ENCODE results near the gene PNMT.

The PNMT gene

DNA sequence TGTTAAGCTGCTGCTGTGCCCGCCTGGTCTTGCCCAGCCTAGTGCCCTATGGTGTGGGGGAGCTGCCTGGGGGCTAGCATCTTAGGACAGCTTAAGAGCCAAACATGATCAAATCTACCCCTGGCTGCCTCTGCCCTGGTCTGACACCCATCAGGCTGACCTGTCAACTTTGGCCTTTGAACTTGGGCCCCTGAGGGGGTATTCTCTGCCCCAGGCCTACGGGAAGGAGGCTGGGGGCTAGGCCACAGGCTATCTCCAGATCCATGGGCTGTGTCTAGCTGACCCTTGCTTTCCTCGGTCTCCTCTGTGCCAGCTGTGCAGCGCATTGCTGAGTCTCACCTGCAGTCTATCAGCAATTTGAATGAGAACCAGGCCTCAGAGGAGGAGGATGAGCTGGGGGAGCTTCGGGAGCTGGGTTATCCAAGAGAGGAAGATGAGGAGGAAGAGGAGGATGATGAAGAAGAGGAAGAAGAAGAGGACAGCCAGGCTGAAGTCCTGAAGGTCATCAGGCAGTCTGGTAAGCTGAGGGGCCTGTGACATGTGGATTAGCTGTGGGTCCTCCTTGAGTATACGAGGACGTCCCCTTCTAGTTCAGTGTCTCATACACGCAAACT is 34.6 kb upstream of the PNMT start:
- DNase-seq, result no peak

- peak in 1 of 5 donors; percentile 37 for DNase-seq
Observed at GRCh38 chr17:39634384-39634871, 33.8 kb upstream of the PNMT start.

DNA sequence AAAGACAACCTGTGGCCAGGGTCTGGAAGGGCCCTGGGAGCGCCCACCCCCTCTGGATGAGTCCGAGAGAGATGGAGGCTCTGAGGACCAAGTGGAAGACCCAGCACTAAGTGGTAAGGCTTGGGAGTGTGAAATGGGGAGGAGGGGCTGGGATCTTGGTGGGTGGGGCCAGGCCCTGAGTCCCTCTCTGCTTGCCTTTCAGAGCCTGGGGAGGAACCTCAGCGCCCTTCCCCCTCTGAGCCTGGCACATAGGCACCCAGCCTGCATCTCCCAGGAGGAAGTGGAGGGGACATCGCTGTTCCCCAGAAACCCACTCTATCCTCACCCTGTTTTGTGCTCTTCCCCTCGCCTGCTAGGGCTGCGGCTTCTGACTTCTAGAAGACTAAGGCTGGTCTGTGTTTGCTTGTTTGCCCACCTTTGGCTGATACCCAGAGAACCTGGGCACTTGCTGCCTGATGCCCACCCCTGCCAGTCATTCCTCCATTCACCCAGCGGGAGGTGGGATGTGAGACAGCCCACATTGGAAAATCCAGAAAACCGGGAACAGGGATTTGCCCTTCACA is 32.6 kb upstream of the PNMT start:
- DNase-seq, result no peak

DNA sequence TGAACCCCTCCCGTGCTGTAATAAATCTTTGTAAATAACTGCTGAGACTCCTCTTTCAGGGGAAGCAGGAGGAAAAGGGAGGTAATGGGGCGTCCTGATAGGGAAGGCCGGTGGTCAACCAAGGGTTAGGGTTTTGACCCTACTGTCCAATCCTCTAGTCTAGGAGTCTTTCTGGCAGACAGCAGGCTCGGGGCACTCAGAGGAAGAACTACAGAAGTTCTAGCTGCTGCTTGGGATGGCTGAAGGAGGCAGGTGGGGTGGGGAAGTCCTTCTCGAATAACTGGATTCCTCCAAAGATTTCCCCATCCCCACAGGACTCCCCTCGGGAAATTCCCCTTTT is 31.7 kb upstream of the PNMT start:
- no peak for DNase-seq

DNA sequence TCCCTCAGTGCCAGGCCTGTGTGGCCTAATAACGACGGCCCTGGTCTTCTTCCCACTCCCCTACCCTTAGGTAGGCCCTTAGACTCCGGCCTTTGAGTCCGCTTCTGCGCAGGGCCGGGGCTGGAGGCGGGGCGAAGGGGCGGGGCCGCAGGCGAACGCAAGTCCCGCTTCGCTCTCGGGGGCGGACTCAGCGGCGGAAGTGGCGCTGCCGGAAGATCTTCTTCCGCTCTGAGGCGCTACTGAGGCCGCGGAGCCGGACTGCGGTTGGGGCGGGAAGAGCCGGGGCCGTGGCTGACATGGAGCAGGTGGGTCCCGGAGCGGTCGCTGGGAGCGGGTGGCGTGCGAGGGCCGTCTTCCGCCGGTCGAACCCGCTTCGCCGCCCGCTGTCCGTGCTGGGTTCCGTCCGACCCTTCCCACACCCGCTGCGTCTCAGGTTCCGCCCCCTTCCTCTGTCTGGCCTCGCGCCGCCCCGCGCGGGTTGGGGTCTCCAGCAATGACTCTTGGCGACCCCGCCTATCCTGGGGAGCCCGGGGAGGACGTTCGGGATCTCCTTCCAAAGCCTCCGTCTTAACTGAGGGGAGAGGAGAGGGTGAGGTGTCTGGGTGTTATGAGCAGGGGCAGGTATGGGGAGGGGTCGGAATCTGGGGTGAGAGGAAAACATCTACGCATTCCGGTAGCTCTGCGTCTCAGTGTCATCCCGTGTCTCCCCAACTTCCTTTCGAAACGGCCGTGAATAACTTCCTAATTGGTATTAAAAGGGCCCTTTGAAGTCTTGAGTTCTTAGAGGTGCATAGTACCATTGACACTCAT is 31.1 kb upstream of the PNMT start, which contains the start of gene STARD3:
Gene STARD3, plus strand, starts transcription at position 218 of the 810 bp plus-strand sequence. CDS start 16,388 bp downstream, outside the sequence.
- DNase-seq, result peak; percentile 85 to 93 (median 87)

DNA sequence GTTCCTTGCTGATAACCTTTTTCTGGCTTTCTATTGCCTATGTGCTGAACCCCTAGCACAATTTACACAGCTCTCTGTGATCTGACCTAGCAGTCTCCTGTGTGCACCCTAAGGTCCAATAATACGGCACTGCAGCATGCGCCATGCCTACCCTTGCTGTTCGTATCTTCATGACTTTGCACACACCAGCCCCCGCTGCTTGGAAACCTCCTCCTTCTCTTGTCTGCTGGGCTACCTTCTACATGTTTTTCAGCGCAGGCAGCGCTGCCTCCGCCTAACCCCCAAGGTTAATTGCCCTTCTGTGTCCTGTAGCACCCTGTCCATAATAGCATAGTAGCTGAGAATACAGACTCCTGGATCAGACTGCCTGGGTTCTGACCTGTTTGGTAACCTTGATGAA is 29.9 kb upstream of the PNMT start:
- DNase-seq, result no peak

- DNase-seq, result no peak
Observed at GRCh38 chr17:39639043-39639442, 29.2 kb upstream of the PNMT start.

DNA sequence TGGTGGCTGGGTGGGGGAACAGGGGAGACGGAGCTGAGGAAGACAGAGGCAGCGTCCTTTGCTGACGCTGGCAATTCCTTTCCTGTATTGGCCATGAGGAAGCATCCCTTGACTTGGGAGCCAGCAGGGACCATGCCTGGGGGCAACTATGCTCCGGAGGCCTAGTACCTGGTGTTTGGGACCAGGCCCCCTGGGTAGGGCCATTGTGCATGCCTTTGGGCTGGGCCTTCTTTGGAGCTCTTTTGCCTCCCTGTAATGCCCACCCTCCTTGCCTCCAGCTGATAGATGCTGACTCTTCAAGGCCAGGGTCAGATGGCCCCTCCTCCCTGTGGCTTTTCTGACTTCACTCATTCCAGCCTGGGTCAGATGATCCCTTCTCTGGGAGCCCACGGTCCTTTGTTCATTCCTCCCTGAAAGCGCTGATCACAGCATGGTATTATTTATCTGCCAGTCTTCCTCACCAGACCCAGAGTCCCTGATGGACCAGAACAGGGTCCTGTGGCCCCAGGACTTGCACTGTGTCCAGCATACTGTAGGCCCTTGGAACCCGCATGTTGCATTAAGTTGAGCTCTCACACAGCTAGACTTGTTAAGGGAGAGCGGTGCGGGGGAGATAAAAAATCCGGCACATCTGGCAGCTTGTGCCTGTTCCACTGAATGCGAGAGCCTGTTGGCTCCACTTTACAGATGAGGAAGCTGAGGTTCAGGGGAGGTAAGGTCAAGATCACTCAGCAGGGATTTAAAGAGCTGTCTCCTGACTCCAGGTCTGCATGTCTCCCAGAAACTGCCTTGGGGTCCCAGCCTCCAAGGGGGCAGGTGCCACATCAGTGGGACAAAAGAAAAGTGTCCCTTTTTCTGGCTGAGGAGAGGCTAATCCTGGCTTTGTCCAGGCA is 28.4 kb upstream of the PNMT start:
- no peak for DNase-seq

DNA sequence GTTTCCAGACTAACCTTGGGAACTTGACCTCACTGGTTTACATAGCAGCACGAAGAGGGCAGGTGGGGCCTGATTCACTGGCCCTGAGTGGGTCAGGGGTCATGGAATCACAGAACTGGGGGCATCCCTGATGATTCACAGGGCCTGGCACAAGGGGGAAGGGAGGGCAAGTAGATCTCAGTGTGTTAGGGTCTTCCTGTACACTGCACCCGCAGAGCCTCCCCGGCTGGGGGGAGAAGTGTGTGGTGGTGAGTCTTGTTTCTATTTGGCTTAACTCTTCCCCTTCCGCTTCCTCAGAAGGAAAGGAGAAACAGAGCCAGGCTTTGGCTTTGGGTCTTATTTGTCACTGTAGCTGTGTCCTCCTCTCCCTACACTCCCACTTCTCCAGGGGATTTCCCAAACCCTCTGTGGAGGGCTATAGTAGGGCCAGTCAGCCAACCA is 27.6 kb upstream of the PNMT start:
- DNase-seq, result no peak

DNA sequence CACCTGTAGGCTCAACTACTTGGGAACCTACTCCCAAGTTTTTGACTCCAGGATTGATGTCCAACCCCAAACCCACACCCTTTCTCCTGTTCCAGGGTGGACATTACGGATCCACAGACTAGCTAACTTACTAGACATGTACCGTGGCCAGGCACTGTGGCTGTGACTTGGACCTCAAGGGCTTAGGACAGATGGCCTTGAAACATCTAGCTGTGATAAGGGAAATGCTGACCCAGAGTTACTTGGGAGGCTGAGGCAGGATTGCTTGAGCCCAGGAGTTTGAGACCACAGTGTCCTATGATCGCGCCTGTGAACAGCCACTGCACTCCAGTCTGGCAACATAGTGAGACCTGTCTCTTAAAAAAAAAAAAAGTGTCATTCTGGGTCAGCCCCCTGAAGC is 27.2 kb upstream of the PNMT start:
- DNase-seq, result no peak

GRCh38 chr17:39641883-39642282 is 26.4 kb upstream of the PNMT start:
- DNase-seq, result no peak

- no peak for DNase-seq
Observed at GRCh38 chr17:39642291-39643074, 25.8 kb upstream of the PNMT start.

DNA sequence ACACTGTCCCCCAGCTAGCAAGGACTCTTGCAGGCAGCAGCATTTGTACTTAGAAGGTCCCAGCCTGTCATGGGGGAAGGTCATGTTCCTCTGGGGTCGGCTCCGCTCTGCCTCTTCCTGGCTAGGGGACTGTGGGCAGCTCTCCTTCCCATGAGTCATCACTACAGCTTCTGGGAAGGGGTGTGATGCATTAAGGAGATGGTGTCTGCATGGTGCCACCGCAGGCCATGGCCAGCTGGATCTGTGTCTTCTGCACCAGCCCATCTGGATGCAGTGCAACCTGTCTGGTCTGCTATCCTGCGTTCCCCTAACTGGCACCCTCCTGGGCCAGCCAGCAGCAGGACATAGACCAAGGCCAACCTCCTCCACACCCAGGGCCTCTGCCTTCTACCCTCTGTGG is 25.0 kb upstream of the PNMT start:
- no peak for DNase-seq

DNA sequence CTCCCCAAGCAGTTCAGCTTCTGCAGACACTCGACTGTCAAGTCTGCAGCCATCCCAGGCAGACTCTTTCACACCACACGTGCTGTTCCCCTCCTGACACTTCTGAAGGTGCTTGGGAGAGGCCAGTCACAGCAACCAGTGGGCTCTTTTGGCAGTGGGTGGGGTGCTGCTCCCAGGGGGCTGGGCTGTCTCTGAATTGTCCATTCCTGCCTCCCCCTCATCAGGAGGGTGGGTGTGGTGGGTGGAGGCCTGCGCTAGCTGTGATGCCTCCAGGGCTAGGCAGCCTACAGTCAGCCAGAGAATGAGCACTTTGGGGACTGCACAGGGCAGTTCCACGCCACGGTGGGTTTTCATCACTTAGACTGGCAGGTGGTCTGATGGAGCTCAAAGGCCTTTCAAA is 21.0 kb upstream of the PNMT start:
- no peak for DNase-seq

DNA sequence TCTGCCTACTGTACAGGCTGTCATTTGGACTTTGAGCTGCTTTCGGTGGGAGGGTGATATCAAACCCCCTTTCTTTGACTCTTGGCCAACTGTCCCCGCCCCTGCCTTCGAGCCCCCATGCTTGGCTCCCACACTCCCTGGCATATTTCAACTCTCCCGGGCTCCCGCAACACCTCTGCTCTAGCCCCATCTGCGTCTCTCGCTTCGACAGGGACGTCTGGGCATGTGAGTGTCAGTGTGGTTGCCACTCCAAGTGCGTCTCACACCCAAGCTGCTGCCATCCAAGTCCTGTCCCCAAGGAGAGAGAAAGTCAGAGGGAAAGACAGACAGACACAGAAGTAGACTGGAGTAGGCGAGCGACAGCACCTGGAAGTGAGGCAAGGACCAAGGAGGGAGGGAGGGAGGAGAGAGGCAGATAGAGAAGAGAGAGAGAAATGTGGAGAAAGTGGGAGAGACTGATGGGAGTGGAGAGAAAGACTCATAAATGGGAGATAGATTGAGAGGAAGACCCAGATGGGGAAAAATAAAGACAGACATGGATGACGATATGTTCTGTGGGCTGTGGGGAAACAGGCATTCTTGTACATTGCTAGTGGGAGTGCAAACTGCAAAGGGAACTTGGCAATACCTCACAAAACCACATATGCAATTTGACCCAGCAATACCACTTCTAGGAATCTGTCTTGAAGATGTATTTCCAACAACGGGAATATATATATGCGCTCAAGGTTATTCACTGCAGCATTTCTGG is 19.5 kb upstream of the PNMT start:
- no peak for DNase-seq

- no peak for DNase-seq
Observed at GRCh38 chr17:39650121-39650579, 18.1 kb upstream of the PNMT start.

DNA sequence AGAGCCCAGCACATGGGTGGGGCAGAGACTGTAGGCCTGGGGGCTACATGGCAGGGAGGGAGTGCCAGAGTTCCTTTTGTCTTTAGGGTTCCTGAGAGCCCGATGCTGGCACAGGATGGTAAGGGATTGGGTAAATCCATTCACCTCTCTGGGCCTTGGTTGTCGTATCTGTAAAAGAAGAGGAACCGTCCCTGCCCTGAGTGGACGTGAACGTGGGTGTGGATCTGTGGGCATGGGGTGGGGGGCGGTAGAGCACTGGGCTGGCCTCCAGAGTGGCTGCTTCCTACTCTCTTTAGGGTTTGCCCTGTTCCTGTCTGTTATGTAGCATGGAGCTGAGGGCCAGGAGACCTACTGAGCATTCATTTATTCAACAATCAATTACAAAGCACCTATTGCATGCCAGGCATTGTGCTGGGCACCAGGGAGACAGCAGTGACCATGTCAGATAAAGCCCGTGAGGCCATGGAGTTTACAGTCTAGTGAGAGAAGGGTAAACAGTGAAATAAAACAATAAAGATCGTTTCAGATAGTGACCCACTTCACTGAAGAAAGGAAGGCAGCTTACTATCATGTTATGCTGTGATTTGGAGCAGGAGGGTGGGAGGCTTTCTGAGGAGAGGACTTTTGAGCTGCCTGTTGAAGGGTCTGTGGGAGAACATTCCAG is 16.2 kb upstream of the PNMT start:
- no peak for DNase-seq

DNA sequence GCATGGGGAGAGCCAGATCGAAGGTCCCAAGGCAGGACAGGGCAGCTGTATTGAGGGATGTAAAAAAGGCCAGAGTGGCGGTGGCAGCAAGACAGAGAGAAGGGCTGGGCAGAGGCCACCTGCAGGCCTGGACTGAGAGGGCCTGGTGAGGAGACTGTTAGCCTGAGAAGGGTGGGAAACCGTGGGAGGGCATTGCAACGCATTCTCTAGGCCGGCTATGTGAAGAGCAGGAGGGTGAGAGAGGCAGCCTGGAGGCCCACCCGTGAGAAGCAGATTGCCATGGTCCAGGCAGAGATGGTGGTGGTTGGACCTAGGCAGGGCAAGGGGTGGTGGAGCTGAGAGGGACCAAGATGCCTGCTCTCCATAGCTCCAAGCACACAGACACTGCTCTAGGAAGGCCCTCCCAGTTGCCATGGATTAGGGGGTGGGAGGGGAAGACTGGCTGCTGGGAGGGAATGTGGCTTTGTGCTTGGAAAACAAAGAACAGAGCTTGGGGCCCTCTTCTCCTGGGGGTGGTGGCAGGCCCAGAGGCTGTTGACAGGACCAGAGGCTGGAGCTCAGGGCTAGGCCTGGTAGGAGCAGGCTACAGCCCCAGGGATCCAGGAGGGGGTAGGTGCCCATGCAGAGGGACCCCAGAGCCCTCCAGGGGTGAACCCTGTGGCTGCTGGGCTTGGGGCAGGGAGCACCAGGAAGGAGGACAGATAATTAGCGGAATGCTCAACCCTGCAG is 15.5 kb upstream of the PNMT start:
- DNase-seq, result no peak

GRCh38 chr17:39653316-39653661 is 15.0 kb upstream of the PNMT start:
- no peak for DNase-seq
